Fibroblast of lung (primary cell): Measurements from ENCODE around the gene BCL6B.

Source experiments
- EZH2 ChIP-seq: IDR thresholded peaks from 2 replicates; pipeline ENCODE4 v1.5.1; 2012; ENCODE audit warnings: low read length, control low read depth, mild to moderate bottlenecking; ENCODE audit errors: missing control alignments
- TF ChIP-seq, protein P1 (sequence below), 2 donors: IDR thresholded peaks in 1 of 2; conservative IDR thresholded peaks in 1 of 2; 1 replicate in 1 of 2; 2 replicates in 1 of 2; pipeline ENCODE4 v1.5.1; 2011 to 2012; ENCODE audit warnings: low read length in 2 of 2, control low read depth in 1 of 2, inconsistent platforms in 1 of 2, low read depth in 1 of 2, mild to moderate bottlenecking in 1 of 2

DNA sequence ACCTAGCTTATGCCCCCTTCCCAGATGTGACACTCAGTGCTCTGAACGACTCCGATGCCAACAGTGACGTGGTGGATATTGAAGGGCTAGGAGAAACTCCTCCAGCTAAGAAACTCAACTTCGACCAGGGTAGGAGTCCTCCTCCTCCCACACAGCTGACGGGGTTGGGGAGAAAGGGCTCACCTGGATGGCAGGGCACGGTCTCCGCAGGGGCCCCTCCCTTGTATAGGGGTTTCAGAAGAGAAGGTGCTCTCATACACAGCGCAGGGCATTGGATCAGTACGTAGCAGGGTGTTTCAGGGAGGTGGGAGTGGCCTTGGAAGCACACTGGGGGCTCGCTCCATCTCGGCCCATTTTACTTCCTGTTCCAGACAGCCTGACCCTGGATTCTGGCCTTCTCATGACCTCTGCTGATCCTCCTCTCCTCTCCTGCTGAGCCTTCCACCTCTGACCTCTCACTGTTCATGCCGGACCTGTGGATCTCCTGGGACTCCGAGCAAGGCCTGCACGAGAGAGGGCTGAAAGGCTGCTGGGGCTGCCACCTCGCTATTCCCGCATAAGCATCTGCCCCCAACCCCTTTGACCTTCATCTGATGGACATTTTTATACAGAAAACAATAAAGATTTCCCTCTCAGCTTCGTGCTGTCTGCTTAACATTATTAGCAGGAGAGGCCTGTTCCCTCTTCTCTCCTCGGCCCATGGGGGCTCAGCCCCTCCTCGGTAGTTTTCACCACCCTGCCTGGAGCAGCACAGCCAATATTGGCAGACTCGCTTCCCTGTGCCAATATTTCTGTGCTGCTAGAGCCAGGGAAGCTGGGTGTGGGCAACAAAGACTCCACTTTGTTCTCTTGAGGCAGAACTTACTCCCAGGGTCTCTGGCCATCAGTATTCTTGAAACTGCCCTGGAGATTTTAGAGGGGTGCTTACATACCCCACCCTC lies 5.7 kb upstream of the BCL6B start:
- TF ChIP-seq, protein P1, sequence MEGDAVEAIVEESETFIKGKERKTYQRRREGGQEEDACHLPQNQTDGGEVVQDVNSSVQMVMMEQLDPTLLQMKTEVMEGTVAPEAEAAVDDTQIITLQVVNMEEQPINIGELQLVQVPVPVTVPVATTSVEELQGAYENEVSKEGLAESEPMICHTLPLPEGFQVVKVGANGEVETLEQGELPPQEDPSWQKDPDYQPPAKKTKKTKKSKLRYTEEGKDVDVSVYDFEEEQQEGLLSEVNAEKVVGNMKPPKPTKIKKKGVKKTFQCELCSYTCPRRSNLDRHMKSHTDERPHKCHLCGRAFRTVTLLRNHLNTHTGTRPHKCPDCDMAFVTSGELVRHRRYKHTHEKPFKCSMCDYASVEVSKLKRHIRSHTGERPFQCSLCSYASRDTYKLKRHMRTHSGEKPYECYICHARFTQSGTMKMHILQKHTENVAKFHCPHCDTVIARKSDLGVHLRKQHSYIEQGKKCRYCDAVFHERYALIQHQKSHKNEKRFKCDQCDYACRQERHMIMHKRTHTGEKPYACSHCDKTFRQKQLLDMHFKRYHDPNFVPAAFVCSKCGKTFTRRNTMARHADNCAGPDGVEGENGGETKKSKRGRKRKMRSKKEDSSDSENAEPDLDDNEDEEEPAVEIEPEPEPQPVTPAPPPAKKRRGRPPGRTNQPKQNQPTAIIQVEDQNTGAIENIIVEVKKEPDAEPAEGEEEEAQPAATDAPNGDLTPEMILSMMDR (conservative IDR thresholded peaks at IDR 0.05 in 1 of 2, IDR thresholded peaks at IDR 0.05 in 1 of 2; ENCODE audit: low read depth in 1 of 2, low read length in 2 of 2) = no peak
- no peak for TF ChIP-seq EZH2
